Spleen (tissue), 11 donors: Measurements from ENCODE around the gene TUBB1. TPM values are rescaled to one million over a fixed set of nuclear protein-coding genes. Genes with fewer than 3 reads are reported as not detected.

Experiments used
- DNase-seq: peaks from one replicate; pipeline ENCODE4 v3.0.0-alpha.2; 2020
- H3K27ac ChIP-seq, 8 donors: fragments of 200-600 bp; sonication (generic) in 7 of 8; 1 replicate in 4 of 8; 2 replicates in 4 of 8; pipeline versions ENCODE4 v1.5.0 to v1.8.0; 2016 to 2021; ENCODE audit warnings: inconsistent platforms in 4 of 8, mild to moderate bottlenecking in 4 of 8, moderate library complexity in 1 of 8
- H3K27me3 ChIP-seq, 7 donors: fragments of 200-600 bp; sonication (generic) in 6 of 7; replicated peaks in 1 of 7; 1 replicate in 4 of 7; 2 replicates in 3 of 7; pipeline versions ENCODE4 v1.5.0 to v1.8.0; 2016 to 2021; ENCODE audit warnings: inconsistent platforms in 3 of 7, mild to moderate bottlenecking in 1 of 7
- H3K36me3 ChIP-seq, 6 donors: fragments of 200-600 bp; sonication (generic) in 5 of 6; 1 replicate in 4 of 6; 2 replicates in 2 of 6; pipeline versions ENCODE4 v1.5.0 to v1.8.0; 2016 to 2021; ENCODE audit warnings: inconsistent platforms in 2 of 6
- H3K4me1 ChIP-seq, 6 donors: fragments of 200-600 bp; sonication (generic) in 5 of 6; 1 replicate in 3 of 6; 2 replicates in 3 of 6; pipeline versions ENCODE4 v1.5.0 to v1.8.0; 2016 to 2021; ENCODE audit warnings: inconsistent platforms in 3 of 6
- H3K4me3 ChIP-seq, 8 donors: fragments of 200-600 bp; sonication (generic) in 7 of 8; 1 replicate in 4 of 8; 2 replicates in 4 of 8; pipeline versions ENCODE4 v1.5.0 to v1.8.0; 2016 to 2021; ENCODE audit warnings: inconsistent platforms in 4 of 8, mild to moderate bottlenecking in 4 of 8, moderate library complexity in 2 of 8
- H3K9me3 ChIP-seq, 8 donors: fragments of 200-600 bp; sonication (generic) in 7 of 8; 1 replicate in 4 of 8; 2 replicates in 4 of 8; pipeline versions ENCODE4 v1.5.0 to v1.8.0; 2016 to 2021; ENCODE audit warnings: inconsistent platforms in 4 of 8
- POLR2A ChIP-seq, 3 donors: fragments of 450-650 bp; IDR thresholded peaks; one replicate each; pipeline ENCODE4 v1.5.1; 2017; ENCODE audit warnings: antibody characterized with exemption in 3 of 3, mild to moderate bottlenecking in 1 of 3
- POLR2AphosphoS5 ChIP-seq, 3 donors: sonication (generic); formaldehyde crosslinking; IDR thresholded peaks; one replicate each; pipeline ENCODE4 v1.5.1; 2017; ENCODE audit warnings: antibody characterized with exemption in 3 of 3
- WGBS, 5 donors: extraction: QIAGEN DNeasy Blood & Tissue Kit in 3 of 5; methylation state at CpG; one replicate each; pipeline versions ENCODE4 v1.1.5 to v1.1.7; 2013 to 2018; 5-methylcytosine and 5-hydroxymethylcytosine counted together
- intact Hi-C: fragments of 100-400 bp; cut with DNase I; formaldehyde crosslinking; loops from one replicate; pipeline ENCODE4 v1.15.0; 2023; ENCODE audit warnings: low total_unique reads
- polyA plus RNA-seq, 3 donors: library from polyadenylated mRNA; stranded (reverse); fragments of 200-250 nt; gene quantifications; one replicate each; pipeline ENCODE4 v1.2.1, GENCODE V29; 2013
- total RNA-seq, 7 donors: library from RNA; depleted of rRNA in 3 of 7; stranded (reverse); fragments of >200 nt in 3 of 7; fragmentation: NEBNext Ultra II Directional in 4 of 7; extraction: Animal tissue kit (Norgen Biotek cat#: 25700) in 4 of 7; gene quantifications; one replicate each; pipeline versions ENCODE4 v1.1.0 to v1.2.1, GENCODE V29; 2016 to 2021
- TF ChIP-seq, protein P1 (sequence below), 11 experiments: fragments of 200-600 bp in 7 of 11; fragments of 450-650 bp in 4 of 11; sonication (generic) in 4 of 11; IDR thresholded peaks in 8 of 11; conservative IDR thresholded peaks in 3 of 11; 1 replicate in 7 of 11; 2 replicates in 4 of 11; pipeline versions ENCODE4 v1.4.0 to v1.8.0; 2016 to 2021; ENCODE audit warnings: antibody characterized with exemption in 11 of 11, inconsistent platforms in 4 of 11, mild to moderate bottlenecking in 1 of 11
- donor health status: healthy with polysubstance abuse.
- donor health status: DM: no; HTN: no; CAD: no; lungs with moderate emphysema.
- donor health status: DM: no; HTN: no; CAD: no.
- donor health status: Bipolar disorder and iron deficiency.
- donor health status: healthy.
- donor health status: DM: no; HTN: no; CAD: no.
- donor health status: DM: yes; HTN: yes; CAD: no.

TUBB1 gene
- total and polyA plus RNA-seq, 10 donors = 0.63 to 34.3 (median 19.7) TPM

DNA sequence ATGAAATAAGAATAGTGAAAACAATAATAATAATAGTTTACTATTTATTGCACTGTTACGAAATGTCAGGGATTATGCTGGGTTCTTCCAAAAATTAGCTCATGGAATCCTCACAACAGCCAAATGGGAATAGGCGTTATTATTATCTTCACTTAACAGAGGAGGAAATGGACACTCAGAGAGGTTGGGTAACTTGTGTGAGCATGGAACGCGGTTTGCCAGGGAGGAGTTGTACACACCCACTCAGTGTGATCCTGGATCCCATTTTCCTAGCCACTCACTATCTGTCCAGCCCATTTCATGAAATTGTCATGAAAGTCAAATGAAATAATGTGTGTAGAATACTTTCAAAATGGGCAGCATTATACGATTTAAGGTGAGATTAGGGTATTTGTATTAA lies 33.6 kb upstream of the TUBB1 start:
- intact Hi-C loops = loop anchor here (10.0 kb wide), 1 partner anchor 49 kb away; the partner anchor contains the start of gene ATP5F1E
- Histone ChIP-seq H3K4me3 (no peak overlapping the region), H3K9me3 (no peaks in the 10 kb centered on the region), H3K36me3 (peaks cover 0 to 51% (median 47%) of the 10 kb centered on the region in 6 donors), H3K27ac (peak overlapping the region in 2 of 8 donors; percentile 8 to 18), H3K4me1 (peaks cover 25 to 66% (median 57%) of the 10 kb centered on the region in 6 donors), H3K27me3 (no peaks in the 10 kb centered on the region)
- WGBS, 5 donors = 63 to 82% (median 74%) methylated on average over 5 of the region's 5 CpGs
- DNase-seq = no peak
- peak in 1 of 3 donors; percentile 15 for TF ChIP-seq POLR2AphosphoS5 (IDR thresholded peaks at IDR 0.05)
- TF ChIP-seq, protein P1, sequence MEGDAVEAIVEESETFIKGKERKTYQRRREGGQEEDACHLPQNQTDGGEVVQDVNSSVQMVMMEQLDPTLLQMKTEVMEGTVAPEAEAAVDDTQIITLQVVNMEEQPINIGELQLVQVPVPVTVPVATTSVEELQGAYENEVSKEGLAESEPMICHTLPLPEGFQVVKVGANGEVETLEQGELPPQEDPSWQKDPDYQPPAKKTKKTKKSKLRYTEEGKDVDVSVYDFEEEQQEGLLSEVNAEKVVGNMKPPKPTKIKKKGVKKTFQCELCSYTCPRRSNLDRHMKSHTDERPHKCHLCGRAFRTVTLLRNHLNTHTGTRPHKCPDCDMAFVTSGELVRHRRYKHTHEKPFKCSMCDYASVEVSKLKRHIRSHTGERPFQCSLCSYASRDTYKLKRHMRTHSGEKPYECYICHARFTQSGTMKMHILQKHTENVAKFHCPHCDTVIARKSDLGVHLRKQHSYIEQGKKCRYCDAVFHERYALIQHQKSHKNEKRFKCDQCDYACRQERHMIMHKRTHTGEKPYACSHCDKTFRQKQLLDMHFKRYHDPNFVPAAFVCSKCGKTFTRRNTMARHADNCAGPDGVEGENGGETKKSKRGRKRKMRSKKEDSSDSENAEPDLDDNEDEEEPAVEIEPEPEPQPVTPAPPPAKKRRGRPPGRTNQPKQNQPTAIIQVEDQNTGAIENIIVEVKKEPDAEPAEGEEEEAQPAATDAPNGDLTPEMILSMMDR (IDR thresholded peaks at IDR 0.05 in 8 of 11, conservative IDR thresholded peaks at IDR 0.05 in 3 of 11) = no peak

DNA sequence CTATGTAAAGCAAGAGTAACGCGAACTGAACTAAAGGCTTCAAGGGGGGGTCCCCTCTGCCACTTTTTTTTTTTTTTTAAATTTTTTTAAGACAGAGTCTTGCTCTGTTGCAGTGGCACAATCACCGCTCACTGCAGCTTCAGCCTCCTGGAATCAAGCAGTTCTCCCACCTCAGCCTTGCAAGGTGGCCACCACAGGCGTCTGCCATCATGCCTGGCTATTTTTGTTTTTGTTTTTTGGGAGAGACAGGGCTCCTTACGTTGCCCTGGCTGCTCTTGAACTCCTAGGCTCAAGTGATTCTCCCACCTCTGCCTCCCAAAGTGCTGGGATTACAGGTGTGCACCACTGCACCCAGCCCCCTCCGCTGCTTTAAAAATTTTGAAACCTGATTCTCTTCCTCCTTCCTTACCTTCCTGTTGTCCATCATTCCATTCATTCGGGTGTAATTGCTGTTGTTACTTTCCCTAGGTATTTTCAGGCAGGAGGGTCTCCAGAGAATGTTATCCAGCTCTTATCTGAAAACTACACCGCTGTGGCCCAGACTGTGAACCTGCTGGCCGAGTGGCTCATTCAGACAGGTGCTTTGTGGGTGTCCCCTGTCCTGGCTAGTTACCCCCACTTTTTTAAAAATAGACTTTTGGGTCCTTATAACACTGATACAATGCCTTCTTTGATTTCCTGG lies 32.8 kb upstream of the TUBB1 start:
- 85 to 93% (median 87%) methylated on average over 9 of the region's 9 CpGs for WGBS, 5 donors
- intact Hi-C loops = loop anchor here (10.0 kb wide), 1 partner anchor 48 kb away; the partner anchor contains the start of gene ATP5F1E
- H3K36me3 ChIP-seq = peaks cover 0 to 58% (median 54%) of the 10 kb centered on the region in 6 donors

DNA sequence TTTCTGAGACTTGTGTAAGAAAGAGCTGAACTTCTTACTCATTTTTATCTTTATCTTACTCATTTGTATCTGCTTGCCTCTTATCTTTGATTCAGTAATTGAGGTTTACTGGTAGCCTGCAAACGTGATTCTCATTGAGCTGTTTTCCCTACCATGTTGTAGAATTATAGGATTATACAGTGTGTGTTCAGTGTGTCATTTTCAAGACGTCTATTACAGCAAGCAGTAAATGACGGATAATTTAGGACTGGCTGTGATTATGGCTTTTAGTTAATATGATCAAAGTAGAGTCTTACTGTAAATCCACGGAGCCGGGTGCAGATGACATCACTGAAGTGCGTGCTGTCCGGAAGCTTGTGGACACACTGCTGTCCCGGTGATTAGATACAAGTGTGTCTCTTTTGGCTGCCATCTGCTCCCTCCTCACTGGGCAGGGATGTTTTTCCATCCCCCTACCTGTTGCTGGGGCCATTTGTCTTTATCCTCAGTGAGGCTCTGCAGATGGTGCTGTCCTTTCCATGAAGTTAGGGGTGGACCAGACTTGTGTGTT lies 32.2 kb upstream of the TUBB1 start:
- Histone ChIP-seq H3K27ac (peak overlapping the region in 1 of 8 donors; percentile 57), H3K27me3 (no peaks in the 10 kb centered on the region), H3K4me1 (peaks cover 25 to 58% (median 52%) of the 10 kb centered on the region in 6 donors), H3K4me3 (no peak overlapping the region), H3K9me3 (no peaks in the 10 kb centered on the region), H3K36me3 (peaks cover 0 to 65% (median 61%) of the 10 kb centered on the region in 6 donors)
- 88 to 94% (median 90%) methylated on average over 8 of the region's 8 CpGs for WGBS, 5 donors
- intact Hi-C loops = loop anchor here (10.0 kb wide), 1 partner anchor 48 kb away; the partner anchor contains the start of gene ATP5F1E
- no peak for TF ChIP-seq POLR2A (IDR thresholded peaks at IDR 0.05)
- TF ChIP-seq, protein P1 (IDR thresholded peaks at IDR 0.05 in 8 of 11, conservative IDR thresholded peaks at IDR 0.05 in 3 of 11) = no peak
- no peak for TF ChIP-seq POLR2AphosphoS5 (IDR thresholded peaks at IDR 0.05)
- DNase-seq = peak; percentile 59

More for the DNA sequence above, 32.8 kb upstream of the TUBB1 start:
- no peaks in the 10 kb centered on the region for H3K27me3 ChIP-seq
- TF ChIP-seq POLR2AphosphoS5 (IDR thresholded peaks at IDR 0.05) (no peak), POLR2A (IDR thresholded peaks at IDR 0.05) (no peak)
- TF ChIP-seq, protein P1 (IDR thresholded peaks at IDR 0.05 in 8 of 11, conservative IDR thresholded peaks at IDR 0.05 in 3 of 11) = no peak
- no peaks in the 10 kb centered on the region for H3K9me3 ChIP-seq
- H3K4me1 ChIP-seq = peaks cover 25 to 64% (median 56%) of the 10 kb centered on the region in 6 donors
- peak; percentile 34 for DNase-seq
- H3K4me3 ChIP-seq = no peak overlapping the region
- H3K27ac ChIP-seq = no peak overlapping the region
